SK-N-SH (cell line): ENCODE data around the gene KRT36.

Experiments used
- EP300 ChIP-seq, 2 experiments: IDR thresholded peaks; 2 replicates each; pipeline versions ENCODE4 v1.4.0 to v1.6.1; 2012; ENCODE audit warnings: borderline replicate concordance in 1 of 2, low read depth in 1 of 2, low read length in 1 of 2
- GABPA ChIP-seq: IDR thresholded peaks from 2 replicates; pipeline ENCODE4 v1.4.0; 2012; ENCODE audit warnings: low read depth, mild to moderate bottlenecking
- GATA2 ChIP-seq: sonication (generic); formaldehyde crosslinking; IDR thresholded peaks from 2 replicates; pipeline ENCODE4 v1.5.0; 2020; ENCODE audit warnings: mild to moderate bottlenecking, missing genetic modification reagents
- JUND ChIP-seq: IDR thresholded peaks from 2 replicates; pipeline ENCODE4 v1.4.0; 2012
- MAX ChIP-seq: IDR thresholded peaks from 2 replicates; pipeline ENCODE4 v1.4.0; 2012; ENCODE audit warnings: low read depth
- MXI1 ChIP-seq: IDR thresholded peaks from 2 replicates; pipeline ENCODE4 v1.6.1; 2012; ENCODE audit warnings: mild to moderate bottlenecking, low read depth, low read length, improper control_type of control experiment
- NFIC ChIP-seq: IDR thresholded peaks from 2 replicates; pipeline ENCODE4 v1.4.0; 2012; ENCODE audit warnings: borderline replicate concordance
- POLR2AphosphoS5 ChIP-seq: IDR thresholded peaks from 2 replicates; pipeline ENCODE4 v1.6.1; 2012; ENCODE audit warnings: low read depth, low read length
- RCOR1 ChIP-seq: fragments of 150-350 bp; IDR thresholded peaks from 2 replicates; pipeline ENCODE4 v1.6.1; 2017; ENCODE audit warnings: antibody characterized with exemption, low read length
- TAF1 ChIP-seq: IDR thresholded peaks from 2 replicates; pipeline ENCODE4 v1.6.1; 2012; ENCODE audit warnings: low read depth, mild to moderate bottlenecking, low read length, moderate library complexity, borderline replicate concordance
- TCF12 ChIP-seq: IDR thresholded peaks from 2 replicates; pipeline ENCODE4 v1.4.0; 2012
- YY1 ChIP-seq: IDR thresholded peaks from 2 replicates; pipeline ENCODE4 v1.4.0; 2012; ENCODE audit warnings: low read depth, mild to moderate bottlenecking
- TF ChIP-seq, protein P1 (sequence below): fragments of 200-600 bp; sonication (generic); IDR thresholded peaks from 2 replicates; pipeline ENCODE4 v1.6.1; 2017; ENCODE audit warnings: antibody characterized with exemption, mild to moderate bottlenecking, moderate library complexity
- TF ChIP-seq, protein P2 (sequence below): IDR thresholded peaks from 2 replicates; pipeline ENCODE4 v1.4.0; 2012; ENCODE audit warnings: low read depth, borderline replicate concordance

DNA sequence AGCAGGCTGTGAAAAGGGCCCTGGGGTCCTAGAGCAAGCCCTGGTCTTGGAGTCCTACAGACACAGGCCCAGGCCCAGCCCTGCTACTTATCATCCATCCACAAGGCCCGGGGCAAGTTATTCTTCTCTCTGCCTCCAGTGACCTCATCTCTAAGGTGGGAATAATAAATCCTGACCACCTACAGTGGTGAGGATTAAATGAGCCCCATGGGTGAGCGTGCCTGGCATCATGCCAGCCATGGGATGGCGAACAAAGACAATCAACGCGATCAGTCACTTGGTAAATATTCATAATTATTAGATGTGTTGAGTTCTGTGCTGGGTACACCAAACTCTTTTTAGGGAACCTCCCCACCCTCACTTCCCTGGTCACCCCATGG lies 23.4 kb upstream of the KRT36 start:
- TF ChIP-seq, protein P1, sequence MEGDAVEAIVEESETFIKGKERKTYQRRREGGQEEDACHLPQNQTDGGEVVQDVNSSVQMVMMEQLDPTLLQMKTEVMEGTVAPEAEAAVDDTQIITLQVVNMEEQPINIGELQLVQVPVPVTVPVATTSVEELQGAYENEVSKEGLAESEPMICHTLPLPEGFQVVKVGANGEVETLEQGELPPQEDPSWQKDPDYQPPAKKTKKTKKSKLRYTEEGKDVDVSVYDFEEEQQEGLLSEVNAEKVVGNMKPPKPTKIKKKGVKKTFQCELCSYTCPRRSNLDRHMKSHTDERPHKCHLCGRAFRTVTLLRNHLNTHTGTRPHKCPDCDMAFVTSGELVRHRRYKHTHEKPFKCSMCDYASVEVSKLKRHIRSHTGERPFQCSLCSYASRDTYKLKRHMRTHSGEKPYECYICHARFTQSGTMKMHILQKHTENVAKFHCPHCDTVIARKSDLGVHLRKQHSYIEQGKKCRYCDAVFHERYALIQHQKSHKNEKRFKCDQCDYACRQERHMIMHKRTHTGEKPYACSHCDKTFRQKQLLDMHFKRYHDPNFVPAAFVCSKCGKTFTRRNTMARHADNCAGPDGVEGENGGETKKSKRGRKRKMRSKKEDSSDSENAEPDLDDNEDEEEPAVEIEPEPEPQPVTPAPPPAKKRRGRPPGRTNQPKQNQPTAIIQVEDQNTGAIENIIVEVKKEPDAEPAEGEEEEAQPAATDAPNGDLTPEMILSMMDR = no peak
- TF ChIP-seq TAF1 = no peak
- no peak for TF ChIP-seq NFIC
- TF ChIP-seq RCOR1 = no peak
- TF ChIP-seq, protein P2, sequence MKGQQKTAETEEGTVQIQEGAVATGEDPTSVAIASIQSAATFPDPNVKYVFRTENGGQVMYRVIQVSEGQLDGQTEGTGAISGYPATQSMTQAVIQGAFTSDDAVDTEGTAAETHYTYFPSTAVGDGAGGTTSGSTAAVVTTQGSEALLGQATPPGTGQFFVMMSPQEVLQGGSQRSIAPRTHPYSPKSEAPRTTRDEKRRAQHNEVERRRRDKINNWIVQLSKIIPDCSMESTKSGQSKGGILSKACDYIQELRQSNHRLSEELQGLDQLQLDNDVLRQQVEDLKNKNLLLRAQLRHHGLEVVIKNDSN = no peak
- no peak for TF ChIP-seq MAX
- no peak for TF ChIP-seq POLR2AphosphoS5
- no peak for TF ChIP-seq MXI1
- no peak for TF ChIP-seq YY1
- TF ChIP-seq GABPA = no peak
- no peak for TF ChIP-seq EP300 (IDR thresholded peaks at IDR 0.05; ENCODE audit: borderline replicate concordance in 1 of 2, low read depth in 1 of 2, low read length in 1 of 2)
- no peak for TF ChIP-seq TCF12
- no peak for TF ChIP-seq GATA2
- TF ChIP-seq JUND = no peak
